GM18511 (cell line): ENCODE data around the gene LRP2BP.

Experiments used
- ATAC-seq: cut with Tn5 transposase; IDR thresholded peaks from one replicate; pipeline ENCODE4 v1.9.1; 2021; ENCODE audit warnings: mild to moderate bottlenecking, moderate library complexity; ENCODE audit not compliant: unreplicated experiment

The LRP2BP gene

DNA sequence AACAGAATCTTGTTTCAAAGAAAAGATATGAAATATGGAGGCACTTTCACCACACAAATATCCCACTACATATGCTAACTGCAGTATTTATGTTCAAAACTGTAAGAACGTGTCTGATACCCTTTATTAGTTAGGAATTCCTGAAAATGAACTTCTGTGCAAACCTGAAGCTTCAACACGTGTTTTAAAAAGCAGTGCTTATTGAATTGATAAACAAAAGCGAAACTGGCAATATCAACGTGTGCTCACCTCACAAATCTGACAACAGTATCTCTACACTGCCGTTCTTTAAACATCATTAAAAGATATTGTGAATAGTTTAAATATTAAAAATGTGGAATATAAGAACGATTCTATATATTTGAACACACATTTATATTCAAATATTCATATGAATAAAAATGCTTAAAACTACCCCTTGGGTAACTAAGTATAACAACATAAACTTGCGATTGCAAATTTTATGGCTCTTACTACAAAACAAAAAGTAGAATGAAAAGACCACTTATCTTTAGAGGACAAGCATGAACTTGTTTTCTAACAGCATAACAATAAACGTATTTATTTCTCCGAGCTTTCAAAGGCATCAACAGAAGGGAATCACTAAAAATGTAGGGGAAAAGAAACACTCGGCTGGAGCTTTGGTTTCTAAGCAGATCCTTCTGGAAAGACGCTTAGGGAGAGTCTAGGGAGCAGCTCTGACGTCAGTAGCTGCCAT is at the start of gene LRP2BP:
LRP2BP (minus strand) TSS at position 687 of the 718 bp plus-strand sequence. CDS start 17,738 bp downstream, outside the sequence.
- ATAC-seq = no peak

DNA sequence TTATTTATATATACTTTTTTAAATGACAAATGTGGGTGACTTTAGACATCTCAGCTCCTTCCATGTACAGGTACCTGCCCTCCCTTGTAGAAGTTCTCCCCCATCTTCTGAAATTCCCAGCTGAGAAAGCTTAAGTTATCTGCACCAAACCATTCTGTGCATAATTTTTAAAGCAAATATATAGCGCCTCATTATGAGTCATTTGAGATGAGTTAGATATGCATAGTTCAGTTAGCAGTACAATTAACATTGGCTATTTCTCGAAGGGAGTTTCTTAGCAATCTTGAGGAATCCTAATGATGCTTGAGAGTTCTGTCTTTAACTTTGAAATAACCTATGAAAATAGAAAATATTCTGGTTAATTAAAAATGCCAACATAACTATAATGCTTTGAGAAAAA is 49.5 kb upstream of the LRP2BP start:
- ATAC-seq = no peak

GRCh38 chr4:185441479-185441878 is 45.8 kb upstream of the LRP2BP start:
- ATAC-seq = no peak

- peak; percentile 63 for ATAC-seq
Measured at GRCh38 chr4:185437809-185438208, 42.1 kb upstream of the LRP2BP start.

DNA sequence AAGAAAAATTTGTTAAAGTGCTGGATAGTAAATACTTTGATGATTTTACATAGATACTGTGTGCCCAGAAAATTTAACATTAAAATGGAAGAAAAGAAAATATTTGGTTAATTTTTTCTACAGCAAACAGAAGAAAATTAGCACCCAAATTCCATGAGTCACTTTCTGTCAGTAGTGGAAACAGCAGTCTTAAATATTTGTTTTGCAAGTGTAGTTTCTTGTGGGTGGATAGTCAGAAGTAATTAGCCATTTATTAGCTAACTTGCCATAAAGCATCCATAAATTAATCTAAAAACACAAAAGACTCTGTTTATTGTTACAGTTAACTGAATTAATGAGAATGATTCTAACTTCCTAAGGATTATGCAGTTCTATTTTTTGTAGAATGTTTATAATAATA is 39.7 kb upstream of the LRP2BP start:
- no peak for ATAC-seq

- ATAC-seq = no peak
Measured at GRCh38 chr4:185429660-185430059, 33.9 kb upstream of the LRP2BP start.

GRCh38 chr4:185426960-185427688 is 31.4 kb upstream of the LRP2BP start:
- ATAC-seq = no peak

GRCh38 chr4:185425647-185426352 is 30.1 kb upstream of the LRP2BP start, which contains the start of gene UFSP2:
Gene UFSP2, minus strand, starts transcription at chr4:185425964. Its CDS starts 96 bp downstream, at chr4:185425868.
- ATAC-seq = peak; percentile 93

GRCh38 chr4:185424905-185425646 is 29.4 kb upstream of the LRP2BP start:
- peak; percentile 10 for ATAC-seq

DNA sequence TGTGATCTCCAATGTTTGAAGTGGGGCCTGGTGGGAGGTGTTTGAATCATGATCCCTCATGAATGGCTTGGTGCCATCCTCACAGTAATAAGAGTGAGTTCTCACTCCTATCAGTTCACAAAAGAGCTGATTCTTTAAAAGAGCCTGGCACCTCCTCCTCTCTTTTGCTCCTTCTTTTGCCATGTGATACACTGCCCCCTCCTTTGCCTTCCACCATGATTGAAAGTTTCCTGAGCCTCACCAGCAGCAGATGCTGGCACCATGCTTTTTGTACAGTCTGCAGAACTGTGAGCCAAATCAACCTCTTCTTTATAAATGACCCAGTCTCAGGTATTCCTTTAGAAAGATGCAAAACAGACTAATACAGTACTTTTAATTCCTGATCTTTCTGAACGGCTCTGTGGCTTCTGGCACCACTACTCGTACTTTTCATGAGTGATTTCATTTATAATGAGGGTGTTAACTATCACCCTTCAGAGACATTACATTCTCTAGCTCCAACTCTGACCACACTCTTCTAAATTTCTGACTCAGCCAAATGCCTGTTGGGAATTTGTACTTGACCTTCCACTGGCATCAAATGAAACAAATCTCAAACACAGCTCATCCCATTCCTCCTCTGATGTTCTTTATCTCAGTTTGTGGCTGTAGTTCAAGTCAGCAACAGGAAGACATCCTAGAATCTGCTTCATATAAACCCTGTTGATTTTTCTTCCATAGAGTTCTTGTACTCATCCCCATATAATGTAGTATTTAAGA is 25.8 kb upstream of the LRP2BP start:
- no peak for ATAC-seq

DNA sequence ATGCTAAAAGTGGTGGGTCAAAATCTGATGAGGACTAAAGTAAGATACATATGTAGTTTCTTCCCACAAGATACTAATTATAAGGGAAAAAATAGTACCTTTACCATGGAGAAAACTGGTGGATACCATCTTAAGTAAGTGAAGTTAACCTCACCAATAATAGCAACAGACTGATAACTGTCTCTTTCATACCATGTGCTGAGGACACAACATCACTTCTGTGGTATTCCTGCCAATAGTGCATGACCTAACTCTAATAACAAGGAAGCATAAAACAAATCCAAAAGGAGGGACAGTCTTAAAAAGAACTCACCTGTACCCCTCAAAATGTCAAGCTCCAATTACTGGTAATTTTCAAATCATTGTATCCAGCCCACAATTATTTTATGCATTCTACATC is 21.2 kb upstream of the LRP2BP start:
- no peak for ATAC-seq

GRCh38 chr4:185412412-185412811 is 16.7 kb upstream of the LRP2BP start:
- no peak for ATAC-seq

DNA sequence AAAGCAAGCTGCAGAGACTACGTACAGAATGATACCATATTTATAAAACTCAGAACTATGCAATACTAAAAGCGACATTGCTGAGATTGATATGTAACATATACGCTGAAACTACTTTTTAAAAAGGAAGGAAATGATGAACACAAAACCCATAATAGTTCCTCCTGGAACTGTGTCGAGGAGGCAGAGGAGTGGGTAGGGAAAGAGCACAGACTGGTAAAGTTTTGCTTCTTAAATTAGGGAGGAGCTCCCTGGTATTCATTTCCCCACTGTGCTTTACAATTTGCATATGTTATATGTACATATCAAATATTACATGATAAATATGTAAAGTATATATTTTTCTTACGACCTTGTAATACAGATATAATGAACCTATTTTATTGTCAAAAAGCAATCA is 16.1 kb upstream of the LRP2BP start:
- no peak for ATAC-seq

DNA sequence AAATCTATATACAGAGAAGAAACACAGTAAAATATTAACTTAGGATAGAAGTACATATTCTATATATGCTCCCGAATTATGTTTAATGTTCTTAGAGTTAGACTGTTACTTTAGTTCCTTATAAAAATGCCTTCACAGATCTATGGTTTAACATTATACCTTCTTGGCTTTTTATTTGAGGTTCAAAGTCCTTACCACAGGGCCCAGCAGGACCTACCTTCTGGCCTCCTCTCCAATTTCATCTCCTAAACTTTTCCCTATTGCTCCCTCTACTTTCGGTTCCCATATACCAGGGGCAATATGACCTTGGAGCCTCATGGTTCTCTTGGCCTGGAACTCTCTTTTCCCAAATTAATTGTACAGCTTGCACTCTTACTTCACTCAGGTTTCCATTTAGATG is 12.7 kb upstream of the LRP2BP start:
- no peak for ATAC-seq

DNA sequence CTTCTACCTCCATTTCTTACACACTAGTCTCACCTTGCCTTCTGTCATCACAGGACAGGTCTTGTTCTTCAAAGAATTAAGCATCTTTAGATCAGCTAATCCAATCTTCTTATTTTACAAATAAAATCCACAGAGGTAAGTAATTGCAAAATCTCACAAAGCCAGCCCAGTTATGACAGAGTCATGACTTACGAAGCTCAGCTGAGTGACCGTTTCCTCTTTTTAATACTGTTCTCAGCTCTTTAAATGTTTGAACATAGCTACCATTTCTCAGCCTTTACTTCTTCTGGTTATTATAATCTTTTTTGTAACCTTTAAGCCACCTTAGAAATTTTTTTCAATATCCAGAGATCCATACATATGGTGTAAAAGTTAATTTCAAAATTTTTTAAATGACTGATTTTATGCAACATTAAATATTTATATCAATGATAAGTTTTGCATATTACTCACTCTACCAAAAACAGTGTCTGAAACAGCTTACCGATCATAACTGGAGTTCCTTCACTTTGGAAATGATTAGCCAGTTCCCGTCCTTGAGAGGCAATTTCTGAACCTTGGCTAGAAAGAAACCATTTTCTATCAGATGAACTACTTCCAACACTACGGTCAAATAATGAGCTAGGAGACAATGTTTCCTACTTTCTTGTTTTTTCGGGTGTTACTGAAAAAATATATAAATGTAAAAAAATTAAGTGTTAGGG is 9.7 kb upstream of the LRP2BP start:
- ATAC-seq = peak; percentile 78

- no peak for ATAC-seq
Measured at GRCh38 chr4:185404031-185404430, 8.3 kb upstream of the LRP2BP start.

DNA sequence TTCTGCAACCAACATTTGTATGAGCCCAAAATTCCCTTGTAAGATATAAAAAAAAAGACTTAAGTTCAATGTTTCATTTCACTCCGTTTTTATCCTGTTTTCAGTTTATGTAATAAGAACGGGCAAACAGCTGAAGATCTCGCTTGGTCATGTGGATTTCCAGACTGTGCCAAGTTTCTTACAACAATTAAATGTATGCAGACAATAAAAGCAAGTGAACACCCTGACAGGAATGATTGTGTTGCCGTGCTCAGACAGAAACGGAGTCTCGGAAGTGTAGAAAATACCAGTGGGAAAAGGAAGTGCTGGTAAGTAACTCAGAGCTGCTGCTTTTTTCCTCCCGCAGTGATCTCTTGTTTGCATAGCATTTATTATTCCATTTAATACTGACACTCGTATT is 3.7 kb upstream of the LRP2BP start:
- no peak for ATAC-seq

GRCh38 chr4:185398618-185399017 is 2.9 kb upstream of the LRP2BP start:
- ATAC-seq = no peak

- ATAC-seq = no peak
Measured at GRCh38 chr4:185396724-185397385, 1.1 kb upstream of the LRP2BP start, which contains the start of gene ANKRD37. Gene ANKRD37, plus strand, starts transcription at chr4:185396841. Its CDS starts 83 bp downstream, at chr4:185396924.
